A549 (cell line): ENCODE results near the gene PRELP. TPM values are rescaled to one million over a fixed set of nuclear protein-coding genes. Genes with fewer than 3 reads are reported as not detected.
A peak's percentile ranks its signal among the peaks of the same experiment; 100 is the strongest.

Experiments
- ATAC-seq, 2 experiments: fragments of 200-7000 bp in 1 of 2; fragments of >200 bp in 1 of 2; cut with Nextera tagmentation in 1 of 2; cut with Tn5 transposase in 1 of 2; 3 replicates each; pipeline versions ENCODE4 v1.8.0 to v1.9.1; 2018 to 2020; ENCODE audit warnings: mild to moderate bottlenecking in 1 of 2, moderate library complexity in 1 of 2
- CTCF ChIA-PET: fragments of 300-600 bp; sonication (Branson Sonifier 250); formaldehyde crosslinking; extraction: SDS; loops from one replicate; lab custom pipeline; 2021; ENCODE audit warnings: antibody characterized with exemption, inconsistent platforms; lab: Yijun Ruan, JAX
- POLR2A ChIA-PET: fragments of 350-600 bp; formaldehyde crosslinking; extraction: SDS; loops from one replicate; lab custom pipeline; 2021; ENCODE audit warnings: antibody characterized with exemption, inconsistent platforms; lab: Yijun Ruan, JAX
- DNase-seq, 2 experiments: peaks; one replicate each; pipeline versions ENCODE4 v3.0.0 to v3.0.0-alpha.2; 2011 to 2016; ENCODE audit warnings: low read depth in 1 of 2, low spot score in 1 of 2
- FAIRE-seq: peaks from 2 replicates; lab custom pipeline; 2011; peaks lifted over from hg19 to GRCh38; lab: Jason Lieb, UNC
- H3K27ac ChIP-seq, 2 experiments: fragments of >200 bp; sonication (Bioruptor Twin); formaldehyde crosslinking; 3 replicates each; pipeline ENCODE4 v1.5.1; 2016 to 2017
- H3K4me1 ChIP-seq: fragments of >200 bp; sonication (Bioruptor Twin); formaldehyde crosslinking; 3 replicates; pipeline ENCODE4 v1.6.1; 2016
- H3K4me2 ChIP-seq: fragments of >200 bp; sonication (Bioruptor Twin); formaldehyde crosslinking; 3 replicates; pipeline ENCODE4 v1.6.1; 2016
- H3K4me3 ChIP-seq: fragments of >200 bp; sonication (Bioruptor Twin); formaldehyde crosslinking; 3 replicates; pipeline ENCODE4 v1.5.1; 2016
- H3K9me3 ChIP-seq: fragments of >200 bp; sonication (Bioruptor Twin); formaldehyde crosslinking; 3 replicates; pipeline ENCODE4 v1.6.1; 2016
- BHLHE40 ChIP-seq: IDR thresholded peaks from 2 replicates; pipeline ENCODE4 v1.6.1; 2012; ENCODE audit warnings: low read depth, low read length, inconsistent platforms
- CHD4 ChIP-seq: fragments of 200-600 bp; sonication (generic); IDR thresholded peaks from 2 replicates; pipeline ENCODE4 v1.6.1; 2016; ENCODE audit warnings: antibody characterized with exemption, mild to moderate bottlenecking, borderline replicate concordance
- ELK1 ChIP-seq: fragments of 150-350 bp; IDR thresholded peaks from 2 replicates; pipeline ENCODE4 v1.6.1; 2014; ENCODE audit warnings: low read depth, mild to moderate bottlenecking, low read length
- ESRRA ChIP-seq: fragments of 150-350 bp; IDR thresholded peaks from 2 replicates; pipeline ENCODE4 v1.6.1; 2014; ENCODE audit warnings: mild to moderate bottlenecking, low read length, borderline replicate concordance
- FOSL2 ChIP-seq, 2 experiments: fragments of 450-650 bp in 1 of 2; fragments of >200 bp in 1 of 2; sonication (Bioruptor Twin) in 1 of 2; formaldehyde crosslinking; IDR thresholded peaks; 2 replicates each; pipeline versions ENCODE4 v1.5.0 to v1.6.1; 2016 to 2020; ENCODE audit warnings: mild to moderate bottlenecking in 1 of 2, moderate library complexity in 1 of 2
- FOXS1 ChIP-seq: fragments of 250-450 bp; sonication (Bioruptor Pico); IDR thresholded peaks from 2 replicates; pipeline ENCODE4 v1.5.0; 2020; ENCODE audit warnings: mild to moderate bottlenecking, moderate library complexity
- HMGXB4 ChIP-seq: fragments of 250-450 bp; sonication (Bioruptor Pico); IDR thresholded peaks from 2 replicates; pipeline ENCODE4 v1.5.0; 2021; ENCODE audit warnings: mild to moderate bottlenecking, moderate library complexity, borderline replicate concordance
- HOXA7 ChIP-seq: fragments of 250-450 bp; sonication (Bioruptor Pico); IDR thresholded peaks from 2 replicates; pipeline ENCODE4 v1.5.0; 2020; ENCODE audit warnings: mild to moderate bottlenecking, moderate library complexity
- HOXB13 ChIP-seq: fragments of 250-450 bp; sonication (Bioruptor Pico); IDR thresholded peaks from 2 replicates; pipeline ENCODE4 v1.5.0; 2020; ENCODE audit warnings: low read depth, mild to moderate bottlenecking, moderate library complexity
- JUN ChIP-seq, 2 experiments: fragments of >200 bp; sonication (Bioruptor Twin); formaldehyde crosslinking; IDR thresholded peaks; 2 replicates in 1 of 2; 3 replicates in 1 of 2; pipeline ENCODE4 v1.6.1; 2016 to 2017
- MAFK ChIP-seq: fragments of 450-650 bp; IDR thresholded peaks from 2 replicates; pipeline ENCODE4 v1.6.1; 2014; ENCODE audit not compliant: partially characterized antibody
- NR3C1 ChIP-seq: fragments of >200 bp; sonication (Bioruptor Twin); formaldehyde crosslinking; IDR thresholded peaks from 3 replicates; pipeline ENCODE4 v1.6.1; 2017
- RARB ChIP-seq: fragments of 250-450 bp; sonication (Bioruptor Pico); IDR thresholded peaks from 2 replicates; pipeline ENCODE4 v1.8.0; 2021; ENCODE audit warnings: mild to moderate bottlenecking, moderate library complexity
- REST ChIP-seq: fragments of 200-600 bp; sonication (generic); IDR thresholded peaks from 2 replicates; pipeline ENCODE4 v1.6.1; 2016; ENCODE audit warnings: antibody characterized with exemption, mild to moderate bottlenecking, moderate library complexity
- RNF2 ChIP-seq: fragments of 200-600 bp; sonication (generic); IDR thresholded peaks from 2 replicates; pipeline ENCODE4 v1.6.1; 2016; ENCODE audit warnings: low read depth, mild to moderate bottlenecking, antibody characterized with exemption, moderate library complexity, borderline replicate concordance
- ZC3H11A ChIP-seq: fragments of 450-650 bp; IDR thresholded peaks from 2 replicates; pipeline ENCODE4 v1.6.1; 2014; ENCODE audit warnings: antibody characterized with exemption, mild to moderate bottlenecking
- ZFP36 ChIP-seq: fragments of 450-650 bp; IDR thresholded peaks from 2 replicates; pipeline ENCODE4 v1.6.1; 2014; ENCODE audit warnings: borderline replicate concordance; ENCODE audit not compliant: partially characterized antibody
- ZSCAN20 ChIP-seq: fragments of 250-450 bp; sonication (Bioruptor Pico); IDR thresholded peaks from 2 replicates; pipeline ENCODE4 v1.8.0; 2022; ENCODE audit warnings: mild to moderate bottlenecking, moderate library complexity
- WGBS: methylation state at CpG from one replicate; pipeline ENCODE4 v1.1.6; 2017; ENCODE audit errors: missing lambda C conversion rate; 5-methylcytosine and 5-hydroxymethylcytosine counted together
- polyA plus RNA-seq, 4 experiments: library from polyadenylated mRNA; depleted of rRNA in 3 of 4; stranded (reverse); fragments of >200 nt; fragmentation: RNase III in 1 of 4; extraction: RNeasy Plus Mini Kit Qiagen cat#74134 plus additional on column Dnase treatment in 1 of 4; gene quantifications; 2 replicates in 3 of 4; 3 replicates in 1 of 4; pipeline ENCODE4 v1.2.3, GENCODE V29; 2011 to 2017
- TF ChIP-seq, protein P1 (sequence below): IDR thresholded peaks from 2 replicates; pipeline ENCODE4 v1.6.1; 2012
- TF ChIP-seq, protein P2 (sequence below): fragments of 250-450 bp; sonication (Bioruptor Pico); IDR thresholded peaks from 2 replicates; pipeline ENCODE4 v1.5.0; 2020; ENCODE audit warnings: low read depth, mild to moderate bottlenecking, moderate library complexity

PRELP gene
- polyA plus RNA-seq, 2 of the 4 experiments (the other 2 are of a cell fraction): not detected

DNA sequence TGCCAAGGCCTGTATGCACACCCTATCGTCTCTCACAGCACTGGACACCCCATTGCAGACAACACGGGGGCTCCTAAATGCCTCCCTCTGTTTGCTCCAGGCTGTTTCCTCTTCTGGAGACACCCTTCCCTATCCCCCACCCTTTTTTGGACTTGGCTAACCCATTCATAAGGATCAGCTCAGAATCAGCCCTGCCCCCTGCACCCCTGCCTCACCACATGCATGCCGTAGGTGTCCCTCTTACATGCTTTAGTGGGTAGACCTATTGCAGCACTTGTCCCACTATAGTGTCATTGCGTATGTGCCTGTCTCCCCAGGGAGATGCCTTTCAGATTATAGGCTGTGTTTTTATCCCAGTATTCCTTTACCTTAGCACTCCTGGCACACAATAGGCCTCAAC lies 49.2 kb downstream of the PRELP start (continued):
- TF ChIP-seq REST (no peak), FOXS1 (no peak), ESRRA (no peak)
- TF ChIP-seq, all 56 proteins: peak for 0

DNA sequence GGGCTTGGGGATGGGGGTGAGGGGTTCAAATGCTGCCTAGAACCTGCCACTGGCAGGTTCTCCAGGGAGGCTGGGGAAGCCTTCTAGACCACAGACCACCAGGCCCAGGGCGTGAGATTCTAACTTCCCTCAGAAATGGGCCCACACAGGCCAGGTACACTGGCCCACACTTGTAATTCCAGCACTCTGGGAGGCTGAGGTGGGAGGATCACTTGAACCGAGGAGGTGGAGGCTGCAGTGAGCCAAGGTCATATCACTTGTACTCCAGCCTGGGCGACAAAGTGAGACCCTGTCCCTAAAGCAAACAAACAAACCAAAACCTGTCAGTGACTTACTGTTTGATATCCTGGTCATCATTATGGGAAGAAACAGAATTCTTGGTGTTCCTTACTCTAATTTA lies 50.1 kb downstream of the PRELP start:
- Histone ChIP-seq H3K9me3 (no peaks in the 10 kb centered on the region), H3K27ac (peak overlapping the region in 1 of 2 experiments; percentile 75; a peak in 2 of 6 replicates), H3K4me3 (no peak overlapping the region), H3K4me2 (no peak overlapping the region), H3K4me1 (peaks cover 23% of the 10 kb centered on the region)
- CTCF ChIA-PET: interaction anchor here (1.3 to 2.2 kb wide), 3 partner anchors 10 to 177 kb away, joined by 3 to 6 read pairs (median 4); no protein-coding TSS in a partner anchor
- no peak for TF ChIP-seq HMGXB4 (CRISPR knock-in tag)
- TF ChIP-seq JUN (IDR thresholded peaks at IDR 0.05): no peak
- TF ChIP-seq FOSL2 (IDR thresholded peaks at IDR 0.05): no peak
- no peak for TF ChIP-seq FOSL2 (CRISPR knock-in tag; IDR thresholded peaks at IDR 0.05)
- no peak for TF ChIP-seq RARB (CRISPR knock-in tag)
- no peak for TF ChIP-seq CHD4
- TF ChIP-seq ZSCAN20 (CRISPR knock-in tag): no peak
- TF ChIP-seq REST: no peak
- TF ChIP-seq, protein P1, sequence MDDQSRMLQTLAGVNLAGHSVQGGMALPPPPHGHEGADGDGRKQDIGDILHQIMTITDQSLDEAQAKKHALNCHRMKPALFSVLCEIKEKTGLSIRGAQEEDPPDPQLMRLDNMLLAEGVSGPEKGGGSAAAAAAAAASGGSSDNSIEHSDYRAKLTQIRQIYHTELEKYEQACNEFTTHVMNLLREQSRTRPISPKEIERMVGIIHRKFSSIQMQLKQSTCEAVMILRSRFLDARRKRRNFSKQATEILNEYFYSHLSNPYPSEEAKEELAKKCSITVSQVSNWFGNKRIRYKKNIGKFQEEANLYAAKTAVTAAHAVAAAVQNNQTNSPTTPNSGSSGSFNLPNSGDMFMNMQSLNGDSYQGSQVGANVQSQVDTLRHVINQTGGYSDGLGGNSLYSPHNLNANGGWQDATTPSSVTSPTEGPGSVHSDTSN: no peak
- TF ChIP-seq NR3C1: no peak
- TF ChIP-seq, protein P2, sequence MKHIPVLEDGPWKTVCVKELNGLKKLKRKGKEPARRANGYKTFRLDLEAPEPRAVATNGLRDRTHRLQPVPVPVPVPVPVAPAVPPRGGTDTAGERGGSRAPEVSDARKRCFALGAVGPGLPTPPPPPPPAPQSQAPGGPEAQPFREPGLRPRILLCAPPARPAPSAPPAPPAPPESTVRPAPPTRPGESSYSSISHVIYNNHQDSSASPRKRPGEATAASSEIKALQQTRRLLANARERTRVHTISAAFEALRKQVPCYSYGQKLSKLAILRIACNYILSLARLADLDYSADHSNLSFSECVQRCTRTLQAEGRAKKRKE (CRISPR knock-in tag): no peak
- TF ChIP-seq BHLHE40: no peak
- no peak for TF ChIP-seq ELK1
- TF ChIP-seq ZFP36: no peak
- no peak for TF ChIP-seq ZC3H11A
- no peak for TF ChIP-seq HOXB13 (CRISPR knock-in tag)
- no peak for TF ChIP-seq MAFK
- TF ChIP-seq HOXA7 (CRISPR knock-in tag): no peak
- TF ChIP-seq RNF2: no peak
- WGBS: 81% methylated on average over 3 of the region's 3 CpGs
- DNase-seq (no peak), ATAC-seq (no peak), FAIRE-seq (no peak)
- POLR2A ChIA-PET: interaction anchor here (0.6 kb wide), 1 partner anchor 101 kb away, joined by 6 read pairs; the partner anchor contains the start of gene ATP2B4
